Gastroesophageal sphincter (tissue), 3 donors: ENCODE results near the gene CLSTN2.

Experiments
- CTCF ChIP-seq, 4 experiments: fragments of 200-600 bp in 2 of 4; fragments of 450-650 bp in 2 of 4; sonication (generic) in 1 of 4; IDR thresholded peaks; one replicate each; pipeline ENCODE4 v1.5.1; 2017 to 2019; ENCODE audit warnings: antibody characterized with exemption in 4 of 4, mild to moderate bottlenecking in 2 of 4, moderate library complexity in 2 of 4
- POLR2A ChIP-seq, 2 donors: fragments of 450-650 bp; IDR thresholded peaks; one replicate each; pipeline ENCODE4 v1.6.1; 2017; ENCODE audit warnings: antibody characterized with exemption in 2 of 2, mild to moderate bottlenecking in 2 of 2, moderate library complexity in 1 of 2

GRCh38 chr3:140497331-140497730 is 562.3 kb downstream of the CLSTN2 start:
- no peak for TF ChIP-seq POLR2A (IDR thresholded peaks at IDR 0.05)
- TF ChIP-seq CTCF (IDR thresholded peaks at IDR 0.05), result no peak
